ENCODE measurements around the gene TBC1D5. TPM values are rescaled to one million over a fixed set of nuclear protein-coding genes. Genes with fewer than 3 reads are reported as not detected.

TBC1D5 gene
- total RNA-seq, 3 donors from 2014 or later, result 22.4 to 25.3 (median 25.2) TPM

DNA sequence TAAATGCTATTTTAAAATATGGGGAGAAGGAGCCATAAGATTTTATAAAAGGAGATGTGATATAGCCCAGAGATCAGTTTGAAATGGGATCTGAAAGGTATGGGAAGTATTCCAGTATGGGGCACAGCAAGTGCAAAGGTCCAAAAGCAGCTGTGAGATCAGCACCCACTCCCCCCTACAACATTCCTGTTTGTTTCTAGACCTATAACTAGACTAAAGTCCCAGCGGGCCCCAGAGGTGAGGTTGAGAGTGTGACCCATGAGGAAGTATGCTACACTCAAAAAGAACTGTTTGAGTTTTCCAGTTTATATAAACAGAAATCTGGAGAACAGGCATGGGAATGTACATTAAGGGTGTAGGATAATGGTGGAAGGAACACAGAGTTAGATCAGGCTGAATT lies 152.5 kb downstream of the TBC1D5 start:
- Mint-ChIP-seq H3K4me3 (no peak overlapping the region), H3K9me3 (peaks cover 15% of the 10 kb centered on the region), H3K36me3 (ENCODE audit: insufficient read depth) (peaks cover 32% of the 10 kb centered on the region), H3K27me3 (ENCODE audit: low read depth) (no peaks in the 10 kb centered on the region), H3K4me1 (ENCODE audit: low read depth) (peaks cover 4% of the 10 kb centered on the region)
- DNase-seq, result no peak
- ATAC-seq, result no peak

DNA sequence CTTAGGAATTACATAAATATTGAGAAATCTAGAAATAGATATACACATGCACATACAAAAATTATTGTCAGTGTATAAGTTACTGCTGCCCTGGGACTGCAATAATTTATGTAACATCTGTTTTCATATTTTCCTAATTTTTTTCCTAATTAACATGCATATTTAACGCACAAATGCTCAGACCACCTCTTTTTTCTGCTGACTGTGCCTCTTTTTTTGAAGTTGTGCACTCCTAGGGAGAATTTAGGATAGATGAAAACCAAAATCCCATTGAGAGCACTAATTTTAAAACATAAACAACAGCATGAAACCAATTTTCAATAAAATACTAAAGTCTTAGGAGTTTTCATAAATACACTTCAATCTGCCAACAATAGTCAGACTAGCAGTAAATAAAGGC lies 154.0 kb downstream of the TBC1D5 start:
- Mint-ChIP-seq H3K9me3 (peaks cover 15% of the 10 kb centered on the region), H3K4me3 (no peak overlapping the region), H3K4me1 (ENCODE audit: low read depth) (peaks cover 4% of the 10 kb centered on the region), H3K36me3 (ENCODE audit: insufficient read depth) (peaks cover 26% of the 10 kb centered on the region), H3K27me3 (ENCODE audit: low read depth) (no peaks in the 10 kb centered on the region)
- DNase-seq (no peak), ATAC-seq (no peak)

DNA sequence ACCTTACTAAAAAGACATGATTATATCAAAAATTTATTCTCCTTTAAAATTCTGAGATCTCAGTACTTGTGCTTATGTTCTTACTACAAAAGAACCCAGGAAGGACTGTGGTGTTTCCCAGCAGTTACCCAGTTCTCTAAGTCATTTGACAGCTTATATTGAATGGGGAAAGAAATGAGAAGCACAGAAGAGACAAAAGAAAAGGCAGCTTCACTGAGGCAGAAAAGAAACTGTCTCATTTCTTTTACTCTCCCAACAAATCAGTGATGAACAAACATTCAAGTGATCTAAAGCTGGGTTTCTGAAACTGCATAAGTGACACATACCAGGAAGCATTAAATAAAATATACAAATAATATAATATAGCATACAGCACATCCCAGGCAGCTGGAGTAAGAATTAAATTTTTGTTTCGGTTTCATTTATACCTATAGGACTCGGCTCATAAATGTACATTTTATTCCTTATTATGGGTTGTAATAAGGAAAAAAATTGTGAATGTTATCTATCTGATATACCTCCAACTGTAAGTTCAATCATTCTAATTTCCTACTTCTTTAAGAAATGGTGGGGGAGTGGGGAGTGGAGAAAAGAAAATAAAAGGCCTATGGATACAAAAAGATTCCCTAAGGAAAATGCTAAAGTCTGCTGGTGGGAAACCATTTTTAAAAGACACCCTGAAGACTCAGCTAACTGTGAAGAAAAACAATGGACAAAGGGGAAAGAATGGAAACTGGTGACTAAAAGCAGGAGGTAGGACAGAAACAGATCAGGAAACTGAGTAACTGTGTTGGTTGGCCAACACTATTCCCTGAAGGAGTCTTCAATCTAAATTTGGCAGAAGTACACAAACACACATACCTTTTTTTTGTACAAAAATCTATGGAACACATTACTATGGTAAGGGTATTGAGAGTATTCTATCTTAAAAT lies 156.8 kb downstream of the TBC1D5 start:
- H3K36me3 Mint-ChIP-seq (ENCODE audit: insufficient read depth), result peaks cover 18% of the 10 kb centered on the region
- H3K4me3 Mint-ChIP-seq, result no peak overlapping the region
- peaks cover 4% of the 10 kb centered on the region for H3K4me1 Mint-ChIP-seq (ENCODE audit: low read depth)
- ATAC-seq, result no peak
- H3K27me3 Mint-ChIP-seq (ENCODE audit: low read depth), result no peaks in the 10 kb centered on the region
- no peak for DNase-seq
- H3K9me3 Mint-ChIP-seq, result peaks cover 13% of the 10 kb centered on the region

DNA sequence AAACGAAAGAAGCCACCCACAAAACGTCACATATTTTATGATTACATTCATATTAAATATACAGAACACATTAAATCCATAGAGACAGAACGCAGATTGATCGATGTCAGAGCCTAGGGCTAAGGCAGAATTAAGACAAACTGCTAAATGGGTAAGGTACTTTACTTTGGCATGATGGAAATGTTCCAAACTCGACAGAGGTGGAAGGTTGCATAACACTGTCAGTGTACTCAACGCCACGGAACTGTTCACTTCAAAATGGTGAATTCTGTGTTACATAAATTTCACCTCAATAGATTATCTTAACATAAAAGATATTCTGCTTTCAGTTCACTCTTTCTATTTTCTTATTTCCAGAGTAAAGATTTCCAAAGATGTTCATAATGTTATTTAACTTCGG lies 158.4 kb downstream of the TBC1D5 start:
- no peaks in the 10 kb centered on the region for H3K27me3 Mint-ChIP-seq (ENCODE audit: low read depth)
- ATAC-seq, result no peak
- H3K4me3 Mint-ChIP-seq, result no peak overlapping the region

DNA sequence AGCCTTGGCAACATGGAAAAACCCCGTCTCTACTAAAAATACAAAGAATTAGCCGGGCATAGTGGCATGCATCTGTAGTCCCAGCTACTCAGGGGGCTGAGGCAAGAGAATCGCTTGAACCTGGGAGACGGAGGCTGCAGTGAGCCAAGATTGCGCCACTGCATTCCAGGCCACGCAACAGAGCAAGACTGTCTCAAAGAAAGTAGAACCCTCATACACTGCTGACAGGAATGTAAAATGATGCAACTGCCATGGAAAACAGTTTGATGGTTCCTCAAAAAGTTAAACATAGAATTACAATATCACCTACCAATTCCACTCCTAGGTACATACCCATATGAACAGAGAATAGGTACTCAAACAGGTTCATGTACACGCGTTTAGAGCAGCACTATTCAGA lies 158.9 kb downstream of the TBC1D5 start:
- Mint-ChIP-seq H3K4me3 (no peak overlapping the region), H3K27me3 (ENCODE audit: low read depth) (no peaks in the 10 kb centered on the region), H3K9me3 (no peaks in the 10 kb centered on the region), H3K4me1 (ENCODE audit: low read depth) (peaks cover 2% of the 10 kb centered on the region), H3K36me3 (ENCODE audit: insufficient read depth) (peaks cover 4% of the 10 kb centered on the region)
- DNase-seq (no peak), ATAC-seq (no peak)

More for the DNA sequence above, 158.4 kb downstream of the TBC1D5 start:
- DNase-seq, result no peak
- H3K4me1 Mint-ChIP-seq (ENCODE audit: low read depth), result peaks cover 2% of the 10 kb centered on the region
- H3K36me3 Mint-ChIP-seq (ENCODE audit: insufficient read depth), result peaks cover 5% of the 10 kb centered on the region
- no peaks in the 10 kb centered on the region for H3K9me3 Mint-ChIP-seq

DNA sequence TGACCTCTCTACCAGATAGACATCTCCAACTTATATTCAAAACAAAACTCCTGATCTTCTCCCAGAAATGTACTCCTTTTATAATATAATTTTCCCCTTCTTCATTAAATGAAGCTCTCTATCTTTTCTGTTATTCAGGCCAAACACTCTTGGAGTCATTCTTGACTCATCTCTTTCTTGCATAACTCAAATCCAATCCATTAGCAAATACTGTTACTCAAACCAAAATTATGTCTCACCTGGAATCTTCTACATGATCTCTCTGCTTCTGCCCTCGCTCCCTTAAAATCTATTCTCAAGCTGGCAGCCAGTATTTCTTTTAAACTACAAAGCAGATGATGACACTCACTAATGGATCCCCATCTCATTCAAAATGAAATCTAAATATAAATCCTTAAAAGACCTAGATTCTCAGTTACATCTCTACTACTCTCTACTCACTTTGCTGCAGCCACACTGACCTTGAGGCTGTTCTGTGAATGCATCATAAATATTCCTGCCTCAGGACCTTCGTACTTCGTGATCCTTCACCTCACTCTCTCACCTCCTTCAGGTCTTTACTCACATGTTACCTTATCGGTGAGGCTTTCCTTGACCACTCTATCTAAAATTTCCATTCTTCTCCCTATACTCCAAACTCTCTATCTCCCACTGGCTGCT lies 160.9 kb downstream of the TBC1D5 start:
- ATAC-seq (no peak), DNase-seq (no peak)
- H3K36me3 Mint-ChIP-seq (ENCODE audit: insufficient read depth), result peaks cover 2% of the 10 kb centered on the region
- no peak overlapping the region for H3K4me3 Mint-ChIP-seq
- no peaks in the 10 kb centered on the region for H3K27me3 Mint-ChIP-seq (ENCODE audit: low read depth)
- peaks cover 2% of the 10 kb centered on the region for H3K4me1 Mint-ChIP-seq (ENCODE audit: low read depth)
- H3K9me3 Mint-ChIP-seq, result no peaks in the 10 kb centered on the region

DNA sequence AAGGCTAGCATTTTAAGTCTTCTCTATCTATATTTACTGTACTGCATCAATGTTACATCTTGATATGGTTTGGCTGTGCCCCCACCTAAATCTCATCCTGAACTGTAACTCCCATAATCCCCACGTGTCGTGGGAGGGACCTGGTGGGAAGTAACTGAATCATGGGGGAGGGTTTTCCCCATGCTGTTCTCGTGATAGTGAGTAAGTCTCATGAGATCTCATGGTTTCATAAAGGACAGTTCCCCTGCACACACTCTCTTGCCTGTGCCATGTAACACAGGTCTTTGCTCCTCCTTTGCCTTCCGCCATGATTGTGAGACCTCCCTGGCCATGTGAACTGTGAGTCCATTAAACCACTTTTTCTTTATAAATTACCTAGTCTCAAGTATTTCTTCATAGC lies 161.5 kb downstream of the TBC1D5 start:
- Mint-ChIP-seq H3K4me1 (ENCODE audit: low read depth) (peaks cover 2% of the 10 kb centered on the region), H3K36me3 (ENCODE audit: insufficient read depth) (peaks cover 2% of the 10 kb centered on the region), H3K27me3 (ENCODE audit: low read depth) (no peaks in the 10 kb centered on the region), H3K4me3 (no peak overlapping the region), H3K9me3 (no peaks in the 10 kb centered on the region)
- no peak for DNase-seq
- peak in 1 of 2 donors; percentile 46 for ATAC-seq

DNA sequence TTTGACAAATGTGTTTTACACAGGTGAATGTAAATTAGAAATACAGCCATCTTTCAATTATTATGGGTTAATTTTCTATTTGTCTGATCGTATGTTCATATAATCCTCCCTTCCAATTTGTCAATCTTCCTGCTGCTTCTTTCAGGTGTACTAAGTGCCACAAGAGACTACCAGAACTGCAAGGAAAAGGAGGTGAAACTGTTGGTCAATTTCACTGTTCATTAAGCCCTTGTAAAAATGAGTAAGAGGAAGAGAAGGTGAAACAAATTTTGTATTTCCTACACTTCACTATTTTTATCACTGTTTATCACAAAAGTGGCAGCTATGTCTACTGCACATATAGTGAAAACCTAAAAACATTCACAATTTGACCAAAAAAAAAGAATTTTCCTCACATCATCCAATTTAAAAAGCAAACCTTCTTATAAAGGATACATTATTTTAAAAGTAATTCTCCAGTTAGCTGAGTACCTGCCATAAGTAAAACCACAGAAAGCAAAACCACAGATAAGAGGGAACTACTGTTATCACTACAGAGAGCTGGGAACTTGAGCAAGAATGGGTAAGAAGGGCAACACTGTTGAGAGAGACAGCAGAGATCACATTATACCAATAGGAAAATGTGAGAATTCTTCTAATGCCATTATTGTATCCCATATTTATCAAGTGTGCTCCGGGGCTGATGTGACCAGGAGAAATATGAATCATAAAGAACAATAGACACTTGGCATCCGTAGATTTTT lies 163.0 kb downstream of the TBC1D5 start:
- ATAC-seq (peak; percentile 60 to 77), DNase-seq (no peak)
- H3K9me3 Mint-ChIP-seq, result no peaks in the 10 kb centered on the region
- H3K36me3 Mint-ChIP-seq (ENCODE audit: insufficient read depth), result peaks cover 5% of the 10 kb centered on the region
- H3K27me3 Mint-ChIP-seq (ENCODE audit: low read depth), result no peaks in the 10 kb centered on the region
- no peak overlapping the region for H3K4me3 Mint-ChIP-seq
- H3K4me1 Mint-ChIP-seq (ENCODE audit: low read depth), result no peaks in the 10 kb centered on the region

DNA sequence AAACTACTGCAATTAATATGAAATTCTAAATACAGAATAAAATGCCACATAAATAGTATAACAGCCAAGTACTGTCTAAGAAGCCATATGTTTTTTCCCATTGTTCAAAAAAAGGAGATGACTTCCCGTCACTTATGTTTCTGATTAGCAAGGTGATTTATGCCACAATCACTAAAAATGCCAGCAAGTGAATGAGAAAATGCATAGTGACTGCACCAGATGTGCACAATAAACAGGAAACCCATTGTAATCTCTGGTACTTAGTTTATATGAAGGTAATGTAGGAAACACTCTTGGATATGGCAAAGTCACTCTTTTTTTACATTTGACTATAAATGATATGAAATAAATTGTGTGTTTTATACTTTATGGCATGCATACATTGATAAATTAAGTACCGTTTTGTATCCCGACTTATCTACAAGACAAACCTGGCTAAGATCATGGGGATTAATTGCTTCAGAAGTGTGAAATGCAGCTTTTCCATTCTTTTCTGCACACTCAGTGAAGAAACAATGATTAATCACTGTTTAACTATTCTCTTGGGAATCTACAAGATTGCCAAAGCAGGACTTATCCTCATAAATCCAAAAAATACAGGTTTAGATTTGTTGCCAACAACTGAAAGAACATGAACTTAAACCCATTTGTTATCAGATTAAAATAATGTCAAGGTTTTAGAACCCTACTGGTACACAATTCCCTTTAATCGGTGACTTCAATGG lies 164.5 kb downstream of the TBC1D5 start:
- Mint-ChIP-seq H3K4me3 (no peak overlapping the region), H3K9me3 (no peaks in the 10 kb centered on the region), H3K27me3 (ENCODE audit: low read depth) (no peaks in the 10 kb centered on the region), H3K36me3 (ENCODE audit: insufficient read depth) (peaks cover 7% of the 10 kb centered on the region), H3K4me1 (ENCODE audit: low read depth) (peaks cover 4% of the 10 kb centered on the region)
- ATAC-seq (no peak), DNase-seq (no peak)

DNA sequence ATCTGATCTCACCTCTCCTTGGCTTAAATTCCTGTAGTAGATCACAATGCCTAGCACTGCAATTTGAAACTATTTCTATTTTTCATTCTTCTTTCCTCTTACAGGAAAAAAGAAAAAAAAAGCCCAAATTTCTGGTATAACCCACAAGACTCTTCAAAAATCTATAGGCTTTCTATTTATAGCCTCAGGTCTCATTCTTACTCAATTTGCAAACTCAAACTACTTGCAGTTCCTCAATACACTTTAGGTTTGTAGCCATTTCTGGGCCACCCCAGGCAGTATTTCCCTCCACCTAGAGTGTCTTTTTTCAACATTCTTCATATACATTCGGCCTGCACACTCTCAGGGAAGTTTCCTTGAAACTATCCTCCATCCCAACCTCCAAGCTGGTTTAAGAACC lies 169.0 kb downstream of the TBC1D5 start:
- Mint-ChIP-seq H3K9me3 (no peaks in the 10 kb centered on the region), H3K27me3 (ENCODE audit: low read depth) (no peaks in the 10 kb centered on the region), H3K4me3 (no peak overlapping the region), H3K36me3 (ENCODE audit: insufficient read depth) (peaks cover 7% of the 10 kb centered on the region), H3K4me1 (ENCODE audit: low read depth) (peaks cover 4% of the 10 kb centered on the region)
- DNase-seq (no peak), ATAC-seq (no peak)

DNA sequence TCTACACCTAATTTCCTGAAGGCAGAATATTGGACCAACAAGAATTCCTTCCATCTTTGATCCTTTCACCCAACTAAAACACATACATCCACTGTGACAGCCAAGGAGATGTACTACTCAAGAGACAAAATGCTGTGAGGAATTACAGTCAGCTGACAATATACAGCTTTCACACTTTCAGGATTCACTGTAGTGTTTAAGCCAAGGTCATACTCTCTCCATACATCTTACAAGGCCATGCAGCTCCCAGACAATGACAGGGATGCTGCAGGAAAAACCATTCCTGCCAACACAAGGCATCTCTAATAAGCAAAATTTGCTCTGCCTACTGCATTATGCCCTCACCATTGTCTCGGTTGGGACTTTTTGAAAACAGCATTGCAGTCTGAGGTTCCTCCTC lies 170.7 kb downstream of the TBC1D5 start:
- Mint-ChIP-seq H3K4me1 (ENCODE audit: low read depth) (peaks cover 4% of the 10 kb centered on the region), H3K27me3 (ENCODE audit: low read depth) (no peaks in the 10 kb centered on the region), H3K36me3 (ENCODE audit: insufficient read depth) (peaks cover 7% of the 10 kb centered on the region), H3K9me3 (no peaks in the 10 kb centered on the region), H3K4me3 (no peak overlapping the region)
- ATAC-seq (no peak), DNase-seq (no peak)

DNA sequence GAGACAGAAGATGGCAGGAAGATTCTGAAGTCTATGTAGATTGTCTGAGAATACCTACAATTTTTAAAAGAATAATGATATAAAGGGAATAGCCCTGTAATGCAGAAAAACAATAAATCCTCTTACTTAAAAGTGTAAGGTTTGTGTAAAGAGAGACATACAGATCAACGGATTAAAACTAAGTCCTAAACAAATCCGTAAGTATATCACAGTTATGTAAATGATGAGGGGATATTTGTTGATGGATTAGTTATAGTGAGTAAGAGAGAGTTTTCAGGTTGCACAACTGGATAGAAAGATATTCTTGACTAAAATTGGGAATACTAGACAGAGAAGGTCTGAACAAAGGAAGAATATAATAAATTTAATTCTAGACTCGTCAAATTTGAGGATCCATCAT lies 179.6 kb downstream of the TBC1D5 start:
- no peak for ATAC-seq
- no peaks in the 10 kb centered on the region for H3K27me3 Mint-ChIP-seq (ENCODE audit: low read depth)

DNA sequence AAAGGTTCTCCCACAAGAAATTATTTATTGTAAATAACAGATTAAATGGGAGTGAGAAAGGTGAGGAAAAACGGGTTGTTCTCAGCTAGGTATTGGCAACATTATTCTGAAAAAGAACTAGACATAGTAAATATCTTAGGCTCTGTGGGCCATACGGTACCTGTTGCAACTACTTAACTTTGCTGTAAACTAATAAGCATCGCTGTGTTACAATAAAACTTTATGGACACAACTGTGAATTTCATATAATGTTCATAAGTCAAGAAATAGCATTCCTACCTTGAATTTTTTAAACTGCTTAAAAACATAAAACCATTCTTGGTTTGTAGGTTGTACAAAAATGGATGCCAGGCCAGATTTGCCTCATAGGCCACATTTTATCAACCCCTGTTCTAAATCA lies 183.9 kb downstream of the TBC1D5 start:
- peaks cover 2% of the 10 kb centered on the region for H3K4me1 Mint-ChIP-seq (ENCODE audit: low read depth)
- no peak for DNase-seq
- no peaks in the 10 kb centered on the region for H3K9me3 Mint-ChIP-seq
- ATAC-seq, result no peak
- no peaks in the 10 kb centered on the region for H3K27me3 Mint-ChIP-seq (ENCODE audit: low read depth)
- H3K36me3 Mint-ChIP-seq (ENCODE audit: insufficient read depth), result peaks cover 17% of the 10 kb centered on the region
- H3K4me3 Mint-ChIP-seq, result no peak overlapping the region

More for the DNA sequence above, 179.6 kb downstream of the TBC1D5 start:
- no peaks in the 10 kb centered on the region for H3K9me3 Mint-ChIP-seq
- peaks cover 8% of the 10 kb centered on the region for H3K36me3 Mint-ChIP-seq (ENCODE audit: insufficient read depth)
- peaks cover 6% of the 10 kb centered on the region for H3K4me1 Mint-ChIP-seq (ENCODE audit: low read depth)
- H3K4me3 Mint-ChIP-seq, result no peak overlapping the region
- no peak for DNase-seq
